Suprapubic skin (tissue), 4 donors: Measurements from ENCODE around the gene INKA1.
"Not testable (repeated sequence)": the region's sequence is repeated elsewhere in the genome, so short reads cannot be mapped to it uniquely, and the experiment has no call there.

Experiments
- POLR2A ChIP-seq, 2 donors: fragments of 450-650 bp; IDR thresholded peaks; one replicate each; pipeline ENCODE4 v1.6.1; 2017; ENCODE audit warnings: antibody characterized with exemption in 2 of 2, mild to moderate bottlenecking in 2 of 2, moderate library complexity in 2 of 2
- POLR2AphosphoS5 ChIP-seq, 3 donors: sonication (generic); formaldehyde crosslinking; IDR thresholded peaks; one replicate each; pipeline ENCODE4 v1.6.1; 2017; ENCODE audit warnings: antibody characterized with exemption in 3 of 3
- TF ChIP-seq, protein P1 (sequence below), 2 donors: fragments of 200-600 bp in 1 of 2; fragments of 450-650 bp in 1 of 2; sonication (generic) in 1 of 2; IDR thresholded peaks; one replicate each; pipeline ENCODE4 v1.5.1; 2016 to 2019; ENCODE audit warnings: antibody characterized with exemption in 2 of 2, mild to moderate bottlenecking in 1 of 2, moderate library complexity in 1 of 2

DNA sequence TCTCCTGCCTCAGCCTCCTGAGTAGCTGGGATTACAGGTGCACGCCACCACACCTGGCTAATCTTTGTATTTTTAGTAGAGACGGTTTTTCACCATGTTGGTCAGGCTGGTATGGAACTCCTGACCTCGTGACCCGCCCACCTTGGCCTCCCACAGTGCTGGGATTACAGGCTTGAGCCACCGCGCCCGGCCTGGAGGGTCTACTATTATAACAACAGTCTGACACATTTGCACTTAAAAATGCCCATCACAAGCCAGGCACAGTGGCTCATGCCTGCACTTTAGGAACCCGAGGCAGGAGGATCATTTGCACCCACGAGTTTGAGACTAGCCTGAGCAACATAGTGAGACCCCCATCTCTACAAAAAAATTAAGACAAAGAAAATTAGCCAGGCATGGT lies 20.8 kb upstream of the INKA1 start:
- TF ChIP-seq, protein P1, sequence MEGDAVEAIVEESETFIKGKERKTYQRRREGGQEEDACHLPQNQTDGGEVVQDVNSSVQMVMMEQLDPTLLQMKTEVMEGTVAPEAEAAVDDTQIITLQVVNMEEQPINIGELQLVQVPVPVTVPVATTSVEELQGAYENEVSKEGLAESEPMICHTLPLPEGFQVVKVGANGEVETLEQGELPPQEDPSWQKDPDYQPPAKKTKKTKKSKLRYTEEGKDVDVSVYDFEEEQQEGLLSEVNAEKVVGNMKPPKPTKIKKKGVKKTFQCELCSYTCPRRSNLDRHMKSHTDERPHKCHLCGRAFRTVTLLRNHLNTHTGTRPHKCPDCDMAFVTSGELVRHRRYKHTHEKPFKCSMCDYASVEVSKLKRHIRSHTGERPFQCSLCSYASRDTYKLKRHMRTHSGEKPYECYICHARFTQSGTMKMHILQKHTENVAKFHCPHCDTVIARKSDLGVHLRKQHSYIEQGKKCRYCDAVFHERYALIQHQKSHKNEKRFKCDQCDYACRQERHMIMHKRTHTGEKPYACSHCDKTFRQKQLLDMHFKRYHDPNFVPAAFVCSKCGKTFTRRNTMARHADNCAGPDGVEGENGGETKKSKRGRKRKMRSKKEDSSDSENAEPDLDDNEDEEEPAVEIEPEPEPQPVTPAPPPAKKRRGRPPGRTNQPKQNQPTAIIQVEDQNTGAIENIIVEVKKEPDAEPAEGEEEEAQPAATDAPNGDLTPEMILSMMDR (IDR thresholded peaks at IDR 0.05): not testable (repeated sequence)
- TF ChIP-seq POLR2AphosphoS5, POLR2A (IDR thresholded peaks at IDR 0.05): not testable (repeated sequence)
